ENCODE results near the gene STX10. TPM values are rescaled to one million over a fixed set of nuclear protein-coding genes. Genes with fewer than 3 reads are reported as not detected.

Gene STX10
- total RNA-seq, 1 experiment from 2014 or later: 86.2 TPM

DNA sequence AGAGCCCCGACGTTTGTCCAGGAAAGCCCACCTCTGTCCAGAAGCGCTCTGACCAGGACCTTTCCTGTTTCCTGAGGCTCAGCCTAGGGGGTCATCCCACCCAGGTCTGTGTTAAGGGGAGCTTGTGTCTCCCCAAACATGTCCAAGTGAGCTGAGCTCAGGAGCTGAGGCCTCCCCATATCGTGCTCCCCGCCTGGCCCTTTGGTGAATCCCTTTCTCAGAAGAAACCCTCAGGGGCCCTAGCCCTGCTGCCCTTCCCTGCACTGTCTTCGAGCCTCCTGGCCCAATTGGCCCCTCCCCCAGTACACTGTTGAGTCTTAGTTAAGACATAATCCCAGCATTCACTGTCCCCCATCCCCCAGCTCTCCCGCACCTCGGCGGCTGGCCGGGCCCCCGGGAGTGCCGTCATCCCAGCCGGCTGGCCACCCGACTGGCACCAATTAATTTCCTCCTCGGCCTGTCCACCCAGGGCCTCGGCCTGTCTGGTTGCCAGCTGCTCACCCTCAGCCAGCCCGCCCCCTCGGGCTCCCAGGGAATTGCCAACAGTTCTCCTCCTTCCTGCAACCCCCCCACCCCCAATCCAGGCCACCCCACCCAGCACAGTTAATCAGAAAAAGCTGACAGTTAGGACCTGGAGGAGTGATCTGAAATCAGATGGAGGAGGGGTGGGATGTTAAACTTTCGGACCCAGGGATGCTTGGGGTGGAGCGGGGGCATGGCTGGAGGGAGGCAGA, 13.6 kb upstream of the STX10 start:
- peak; percentile 84 to 88 for DNase-seq
- Histone ChIP-seq H4K20me1 (ENCODE audit: insufficient read depth) (no peaks in the 10 kb centered on the region), H3K27me3 (ENCODE audit: insufficient read depth, low read depth) (no peaks in the 10 kb centered on the region), H3K9me2 (ENCODE audit: insufficient read depth) (no peaks in the 10 kb centered on the region), H3K27ac (peak overlapping the region; percentile 99), H3K36me3 (ENCODE audit: low read depth) (no peaks in the 10 kb centered on the region), H3K79me2 (ENCODE audit: low read depth) (peaks cover 40% of the 10 kb centered on the region), H3K4me1 (replicated peaks; ENCODE audit: insufficient read depth) (peaks cover 76% of the 10 kb centered on the region), H3K9me3 (ENCODE audit: insufficient read depth, low read depth) (no peaks in the 10 kb centered on the region), H3K4me2 (peak overlapping the region; percentile 85), H3K4me3 (peak overlapping the region; percentile 51), H3F3A (ENCODE audit: insufficient read depth, low read depth) (peaks cover 75% of the 10 kb centered on the region), H2AFZ (no peak overlapping the region)
- ChIA-PET POLR2A (ENCODE audit: unreplicated experiment) (interaction anchor here (0.7 to 1.1 kb wide), 3 partner anchors 8 to 110 kb away, joined by 3 to 9 read pairs (median 5); no protein-coding TSS in a partner anchor), CTCF (interaction anchor here (0.6 kb wide), 1 partner anchor 102 kb away, joined by 3 read pairs; no protein-coding TSS in a partner anchor)
- BruUV-seq (replicated peaks): no TSS peak
- intact Hi-C loops (cut with micrococcal nuclease; ENCODE audit: unreplicated experiment): loop anchor here (1.0 to 5.0 kb wide), 2 partner anchors 8 to 376 kb away; no protein-coding TSS in a partner anchor
- no peak for TF ChIP-seq EZH2 (IDR thresholded peaks at IDR 0.05; ENCODE audit: low read depth)
- TF ChIP-seq, protein P1, sequence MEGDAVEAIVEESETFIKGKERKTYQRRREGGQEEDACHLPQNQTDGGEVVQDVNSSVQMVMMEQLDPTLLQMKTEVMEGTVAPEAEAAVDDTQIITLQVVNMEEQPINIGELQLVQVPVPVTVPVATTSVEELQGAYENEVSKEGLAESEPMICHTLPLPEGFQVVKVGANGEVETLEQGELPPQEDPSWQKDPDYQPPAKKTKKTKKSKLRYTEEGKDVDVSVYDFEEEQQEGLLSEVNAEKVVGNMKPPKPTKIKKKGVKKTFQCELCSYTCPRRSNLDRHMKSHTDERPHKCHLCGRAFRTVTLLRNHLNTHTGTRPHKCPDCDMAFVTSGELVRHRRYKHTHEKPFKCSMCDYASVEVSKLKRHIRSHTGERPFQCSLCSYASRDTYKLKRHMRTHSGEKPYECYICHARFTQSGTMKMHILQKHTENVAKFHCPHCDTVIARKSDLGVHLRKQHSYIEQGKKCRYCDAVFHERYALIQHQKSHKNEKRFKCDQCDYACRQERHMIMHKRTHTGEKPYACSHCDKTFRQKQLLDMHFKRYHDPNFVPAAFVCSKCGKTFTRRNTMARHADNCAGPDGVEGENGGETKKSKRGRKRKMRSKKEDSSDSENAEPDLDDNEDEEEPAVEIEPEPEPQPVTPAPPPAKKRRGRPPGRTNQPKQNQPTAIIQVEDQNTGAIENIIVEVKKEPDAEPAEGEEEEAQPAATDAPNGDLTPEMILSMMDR (conservative IDR thresholded peaks at IDR 0.05): no peak

DNA sequence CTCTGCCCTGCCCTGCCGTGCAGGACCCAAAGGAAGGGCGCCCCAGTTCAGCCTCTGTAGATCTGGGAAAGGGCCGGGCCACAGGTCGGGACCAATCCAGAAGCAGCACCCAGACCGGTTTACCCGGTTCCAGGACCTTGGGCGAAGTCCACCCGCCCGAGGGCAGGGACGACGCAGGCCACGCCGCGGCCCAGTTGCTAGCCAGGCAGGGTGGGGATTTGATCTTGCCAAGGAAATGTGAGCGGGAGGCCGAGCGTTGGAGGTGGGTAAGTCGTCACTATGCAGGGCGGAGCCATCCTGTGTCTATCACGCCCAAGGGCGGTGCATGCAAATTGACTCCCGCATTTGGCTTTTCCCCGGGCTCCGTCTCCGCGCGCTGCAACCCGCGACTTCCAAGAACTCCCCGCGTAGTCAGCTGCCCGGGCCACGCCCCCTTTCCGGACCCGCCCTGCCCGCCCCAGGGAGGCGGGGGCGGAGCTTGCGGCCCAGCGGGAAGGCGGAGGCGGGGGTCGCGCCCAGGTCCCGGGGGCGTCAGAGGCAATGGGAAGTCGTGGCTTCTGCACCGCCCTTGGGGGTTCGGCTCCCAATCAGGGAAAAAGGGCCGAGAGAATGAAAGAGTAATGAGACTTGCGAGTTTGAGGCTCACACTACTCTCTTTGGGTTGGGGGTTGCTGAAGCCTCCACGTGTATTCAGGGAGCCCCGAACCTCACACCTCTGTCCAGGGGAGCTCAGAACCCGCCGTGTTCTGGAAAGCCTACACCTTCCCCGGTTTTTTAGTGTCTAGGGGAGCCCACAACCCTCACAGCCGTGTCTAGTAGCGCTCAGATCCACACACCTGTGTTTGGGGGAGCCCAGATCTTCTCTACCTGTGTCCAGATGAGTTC, 12.8 kb upstream of the STX10 start:
- no peaks in the 10 kb centered on the region for H4K20me1 ChIP-seq (ENCODE audit: insufficient read depth)
- TF ChIP-seq EZH2 (IDR thresholded peaks at IDR 0.05; ENCODE audit: low read depth): no peak
- BruUV-seq (replicated peaks): TSS peak; percentile 50
- peak overlapping the region; percentile 99 for H3K27ac ChIP-seq
- DNase-seq: peak; percentile 99
- peaks cover 68% of the 10 kb centered on the region for H3K4me1 ChIP-seq (replicated peaks; ENCODE audit: insufficient read depth)
- POLR2A ChIA-PET (ENCODE audit: unreplicated experiment): interaction anchor here (0.7 to 1.1 kb wide), 2 partner anchors 11 to 109 kb away, joined by 3 to 9 read pairs; no protein-coding TSS in a partner anchor
- peak overlapping the region; percentile 63 for H3K4me3 ChIP-seq
- intact Hi-C loops (cut with micrococcal nuclease; ENCODE audit: unreplicated experiment): loop anchor here (1.0 to 5.0 kb wide), 3 partner anchors 8 to 376 kb away; no protein-coding TSS in a partner anchor
- H3K9me2 ChIP-seq (ENCODE audit: insufficient read depth): no peaks in the 10 kb centered on the region
- H3K4me2 ChIP-seq: peak overlapping the region; percentile 85
- no peaks in the 10 kb centered on the region for H3K9me3 ChIP-seq (ENCODE audit: insufficient read depth, low read depth)
- H3K27me3 ChIP-seq (ENCODE audit: insufficient read depth, low read depth): no peaks in the 10 kb centered on the region
- H2AFZ ChIP-seq: no peak overlapping the region
- peaks cover 31% of the 10 kb centered on the region for H3K79me2 ChIP-seq (ENCODE audit: low read depth)
- H3F3A ChIP-seq (ENCODE audit: insufficient read depth, low read depth): peaks cover 73% of the 10 kb centered on the region
- H3K36me3 ChIP-seq (ENCODE audit: low read depth): no peaks in the 10 kb centered on the region
- CTCF ChIA-PET: no interaction called here

DNA sequence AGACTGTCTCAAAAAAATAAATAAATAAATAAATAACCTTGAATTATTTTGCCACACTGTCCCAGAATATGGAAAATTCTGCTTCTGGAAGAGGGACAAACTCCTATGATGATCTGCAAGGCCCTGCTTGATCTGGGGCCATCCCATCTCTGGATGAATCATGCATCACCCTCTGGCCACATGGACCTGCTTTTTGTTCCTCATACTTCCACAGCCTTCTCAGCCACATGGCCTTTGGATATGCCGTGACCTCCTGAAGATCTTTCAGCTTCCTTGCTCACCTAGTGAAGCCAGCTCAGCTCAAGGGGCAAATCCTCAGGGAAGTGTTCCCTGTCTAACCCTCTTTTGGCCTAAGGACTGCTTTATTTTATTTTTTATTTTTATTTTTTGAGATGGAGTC, 10.4 kb upstream of the STX10 start:
- Histone ChIP-seq H4K20me1 (ENCODE audit: insufficient read depth) (no peaks in the 10 kb centered on the region), H3K4me1 (replicated peaks; ENCODE audit: insufficient read depth) (peaks cover 56% of the 10 kb centered on the region), H3F3A (ENCODE audit: insufficient read depth, low read depth) (peaks cover 67% of the 10 kb centered on the region), H3K27me3 (ENCODE audit: insufficient read depth, low read depth) (no peaks in the 10 kb centered on the region), H3K79me2 (ENCODE audit: low read depth) (peaks cover 31% of the 10 kb centered on the region), H2AFZ (no peak overlapping the region), H3K9me3 (ENCODE audit: insufficient read depth, low read depth) (no peaks in the 10 kb centered on the region), H3K9me2 (ENCODE audit: insufficient read depth) (no peaks in the 10 kb centered on the region), H3K4me2 (peak overlapping the region; percentile 85), H3K4me3 (no peak overlapping the region), H3K36me3 (ENCODE audit: low read depth) (no peaks in the 10 kb centered on the region), H3K27ac (peak overlapping the region; percentile 99)
- ChIA-PET POLR2A (ENCODE audit: unreplicated experiment) (interaction anchor here (0.6 kb wide), 1 partner anchor 88 kb away, joined by 4 read pairs; no protein-coding TSS in a partner anchor), CTCF (interaction anchor here (0.8 kb wide), 1 partner anchor 9 kb away, joined by 3 read pairs; no protein-coding TSS in a partner anchor)
- BruUV-seq (replicated peaks): no TSS peak
- peak; percentile 43 to 83 for DNase-seq
- TF ChIP-seq EZH2 (IDR thresholded peaks at IDR 0.05; ENCODE audit: low read depth): no peak
- TF ChIP-seq, protein P1 (conservative IDR thresholded peaks at IDR 0.05): no peak
- intact Hi-C loops (cut with micrococcal nuclease; ENCODE audit: unreplicated experiment): loop anchor here (5.0 kb wide), 1 partner anchor 373 kb away; no protein-coding TSS in a partner anchor

Measured in PC-9 (cell line).